AG20443 (cell line): Measurements from ENCODE around the gene MAP4K3.
"Not testable (repeated sequence)": the region's sequence is repeated elsewhere in the genome, so short reads cannot be mapped to it uniquely, and the experiment has no call there.

Experiments used
- DNase-seq: peaks from one replicate; pipeline ENCODE4 v3.0.0; 2012; ENCODE audit warnings: low spot score, mixed read lengths

The MAP4K3 gene

GRCh38 chr2:39408351-39409136 is 28.5 kb downstream of the MAP4K3 start:
- DNase-seq, result no peak

DNA sequence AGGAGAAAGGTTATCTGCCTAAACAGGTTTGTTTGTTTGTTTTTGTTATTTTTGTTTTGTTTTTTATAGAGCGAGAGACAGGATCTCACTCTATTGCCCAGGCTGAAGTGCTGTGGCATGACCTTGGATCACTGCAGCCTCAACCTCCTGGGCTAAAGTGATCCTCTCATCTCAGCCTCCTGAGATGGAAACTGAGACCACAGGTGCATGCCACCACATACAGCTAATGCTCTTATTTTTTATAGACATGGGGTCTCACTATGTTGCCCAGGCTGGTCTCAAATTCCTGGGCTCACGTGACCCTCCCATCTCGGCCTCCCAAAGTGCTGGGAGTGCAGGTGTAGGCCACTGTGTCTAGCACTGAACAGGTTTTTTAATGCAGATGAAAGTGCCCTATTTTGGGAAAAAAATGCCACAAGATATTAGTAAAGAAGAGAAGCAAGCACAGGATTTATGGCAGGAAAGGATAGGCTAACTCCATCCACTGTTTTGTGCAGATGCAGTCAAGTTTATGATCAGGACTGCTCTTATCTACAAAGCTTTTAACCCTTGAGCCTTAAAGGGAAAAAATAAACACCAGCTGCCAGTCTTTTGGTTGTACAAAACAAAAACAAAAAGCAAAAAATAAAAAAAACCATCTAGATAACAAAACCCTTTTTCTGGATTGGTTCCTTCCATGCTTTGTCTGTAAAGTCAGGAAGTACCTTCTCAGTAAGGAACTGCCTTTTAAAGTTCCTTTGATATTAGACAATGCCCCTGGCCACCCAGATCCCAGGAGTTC is 29.4 kb downstream of the MAP4K3 start:
- no peak for DNase-seq

DNA sequence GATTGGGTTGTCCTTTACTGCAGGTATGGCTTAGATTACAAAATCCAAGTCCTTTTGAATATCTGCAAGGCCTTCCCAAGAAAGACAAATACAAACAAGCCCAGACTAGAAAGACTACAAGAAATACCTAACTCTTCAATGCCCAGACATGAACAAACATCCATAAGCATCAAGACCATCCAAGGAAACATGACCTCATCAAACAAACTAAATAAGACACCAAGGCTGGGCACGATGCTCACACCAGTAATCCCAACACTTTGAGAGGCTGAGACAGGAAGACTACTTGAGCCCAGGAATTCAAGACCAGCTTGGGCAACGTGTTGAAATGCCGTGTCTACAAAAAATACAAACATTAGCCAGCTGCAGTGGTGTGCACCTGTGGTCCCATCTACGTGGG is 31.7 kb downstream of the MAP4K3 start:
- DNase-seq, result no peak

- no peak for DNase-seq
Observed at GRCh38 chr2:39403311-39403710, 33.8 kb downstream of the MAP4K3 start.

DNA sequence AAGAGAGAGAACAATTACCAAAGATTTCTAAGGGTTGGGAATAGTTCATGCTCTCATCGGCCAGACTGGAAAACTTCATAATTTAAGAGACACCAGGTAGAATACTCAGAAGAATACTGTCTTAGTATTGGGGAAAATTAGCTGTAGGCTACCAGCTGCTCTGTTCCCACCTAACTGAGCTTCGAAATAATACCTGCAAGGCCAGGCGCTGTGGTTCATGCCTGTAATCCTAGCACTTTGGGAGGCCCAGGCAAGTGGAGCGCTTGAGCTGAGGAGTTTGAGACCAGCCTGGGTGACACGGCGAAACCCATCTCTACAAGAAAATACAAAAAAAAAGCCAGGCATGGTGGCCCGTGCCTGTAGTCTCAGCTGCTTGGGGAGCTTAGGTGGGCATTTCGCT is 35.8 kb downstream of the MAP4K3 start:
- DNase-seq, result no peak

DNA sequence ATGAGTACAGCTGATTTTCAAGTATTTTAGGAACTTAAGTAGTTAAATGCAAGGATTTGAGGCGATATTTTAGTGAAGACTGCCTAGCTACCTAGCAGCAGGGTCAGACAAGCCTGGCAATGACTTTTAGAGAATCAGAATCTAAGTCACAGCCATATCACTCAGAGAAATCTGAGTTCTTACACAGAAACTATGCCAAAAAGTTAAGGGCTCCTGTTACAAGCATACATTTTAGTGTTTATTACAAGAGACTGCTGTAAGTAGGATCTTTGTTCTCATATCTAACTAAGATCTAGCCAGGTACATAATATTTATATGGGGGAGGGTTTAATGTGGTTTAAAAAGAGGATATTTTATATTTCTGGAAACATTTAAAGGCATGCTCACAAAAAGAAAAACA is 37.5 kb downstream of the MAP4K3 start:
- DNase-seq, result no peak

DNA sequence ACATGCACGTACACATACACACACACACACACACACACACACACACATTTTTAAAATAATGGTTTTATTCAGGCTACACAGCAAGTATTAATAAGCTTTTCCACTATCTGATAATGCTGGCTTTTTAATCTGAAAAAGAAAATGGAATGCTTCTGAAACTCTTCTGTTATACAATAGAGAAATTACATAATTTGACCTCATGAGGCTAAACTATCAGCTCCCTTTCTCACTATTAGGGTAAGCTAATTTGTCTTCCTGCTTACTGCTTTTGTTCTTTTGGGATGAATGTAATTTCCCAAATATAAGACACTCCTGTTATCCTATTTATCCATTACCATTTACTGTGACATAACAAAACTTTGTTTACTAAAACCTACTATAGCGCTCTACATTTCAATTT is 41.8 kb downstream of the MAP4K3 start:
- DNase-seq, result no peak

GRCh38 chr2:39394516-39394961 is 42.5 kb downstream of the MAP4K3 start:
- no peak for DNase-seq

DNA sequence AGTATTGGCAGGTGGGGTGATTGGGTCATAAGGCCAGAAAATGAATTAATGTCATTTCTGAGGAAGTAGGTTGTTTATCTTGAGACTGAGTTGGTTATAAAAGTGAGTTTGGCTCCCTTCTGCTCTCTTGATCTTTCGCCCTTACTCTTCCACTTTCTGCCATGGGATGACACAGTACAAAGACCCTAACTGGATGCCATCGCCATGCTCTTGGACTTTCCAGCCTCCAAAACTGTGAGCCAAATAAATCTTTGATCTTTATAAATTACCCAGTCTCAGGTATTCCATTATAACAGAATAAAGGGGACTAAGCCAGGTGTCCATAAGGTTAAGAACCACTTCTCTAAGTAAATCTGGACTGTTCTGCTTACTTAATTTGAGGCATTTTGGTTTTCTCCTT is 44.4 kb downstream of the MAP4K3 start:
- DNase-seq, result no peak

DNA sequence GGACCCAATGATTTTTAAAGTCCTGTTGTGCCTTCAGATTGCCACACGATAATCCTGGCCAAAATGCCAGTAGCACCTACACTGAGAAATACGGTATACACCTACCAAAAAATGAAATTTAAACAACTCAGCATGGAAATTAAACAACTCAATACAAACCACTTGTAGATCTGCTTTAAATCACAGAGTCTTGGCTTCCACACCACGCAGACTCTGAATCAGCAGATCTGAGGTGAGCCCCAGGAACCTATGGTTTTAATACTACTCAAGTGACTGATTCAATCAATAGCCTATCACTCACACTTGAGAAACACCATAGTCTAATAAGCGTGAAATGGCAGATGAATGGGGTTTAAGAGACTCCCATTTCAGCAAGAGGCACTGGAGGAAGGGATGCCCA is 46.9 kb downstream of the MAP4K3 start:
- no peak for DNase-seq

DNA sequence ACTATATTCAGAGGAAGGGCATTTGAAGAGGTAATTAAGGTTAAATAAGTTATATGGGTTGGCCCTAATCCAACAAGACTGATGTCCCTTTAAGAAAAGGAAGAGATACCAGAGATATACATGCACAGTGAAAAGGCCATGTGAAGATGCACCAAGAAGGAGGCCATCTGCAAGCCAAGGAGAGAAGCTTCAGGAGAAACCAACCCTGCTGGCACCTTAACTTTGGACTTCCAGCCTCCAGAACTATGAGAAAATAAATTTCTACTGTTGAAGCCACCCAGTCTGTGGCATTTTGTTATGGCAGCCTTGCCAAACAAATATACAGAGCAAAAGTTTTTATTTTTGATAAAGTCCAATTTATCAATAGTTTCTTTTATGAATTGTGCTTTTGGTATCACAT is 51.0 kb downstream of the MAP4K3 start:
- DNase-seq, result no peak

DNA sequence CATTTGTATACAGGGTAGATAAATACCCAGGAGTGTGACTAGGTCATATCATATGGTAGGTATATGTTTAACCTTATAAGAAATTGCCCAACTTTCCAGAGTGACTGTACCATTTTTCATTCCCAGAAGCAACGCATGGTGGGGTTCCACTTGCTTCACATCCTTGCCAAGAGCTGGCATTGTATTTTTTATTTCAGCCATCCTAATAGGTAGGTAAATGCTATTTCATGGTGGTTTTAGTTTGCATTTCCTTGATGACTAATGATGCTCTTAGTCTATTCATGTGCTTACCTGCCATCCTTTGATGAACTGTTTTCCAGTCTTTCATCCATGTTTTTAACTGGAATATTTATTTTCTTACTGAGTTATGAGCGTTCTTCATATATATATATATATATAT is 51.9 kb downstream of the MAP4K3 start:
- DNase-seq, result no peak

GRCh38 chr2:39384071-39384470 is 53.0 kb downstream of the MAP4K3 start:
- not testable (repeated sequence) for DNase-seq

DNA sequence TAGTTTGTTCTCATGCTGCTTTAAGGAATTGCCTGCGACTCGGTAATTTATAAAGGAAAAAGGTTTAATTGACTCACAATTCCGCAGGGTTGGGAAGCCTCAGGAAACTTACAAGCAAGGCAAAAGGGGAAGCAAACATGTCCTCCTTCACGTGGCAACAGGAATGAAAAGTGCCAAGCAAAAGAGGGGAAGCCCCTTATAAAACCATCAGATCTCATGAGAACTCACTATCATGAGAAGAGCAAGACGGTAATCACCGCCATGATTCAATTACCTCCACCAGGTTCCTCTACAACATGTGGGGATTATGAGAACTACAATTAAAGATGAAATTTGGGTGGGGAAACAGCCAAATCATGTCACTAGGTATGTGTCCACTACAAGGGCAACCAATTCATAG is 53.9 kb downstream of the MAP4K3 start:
- DNase-seq, result no peak

GRCh38 chr2:39381653-39382052 is 55.4 kb downstream of the MAP4K3 start:
- DNase-seq, result no peak

DNA sequence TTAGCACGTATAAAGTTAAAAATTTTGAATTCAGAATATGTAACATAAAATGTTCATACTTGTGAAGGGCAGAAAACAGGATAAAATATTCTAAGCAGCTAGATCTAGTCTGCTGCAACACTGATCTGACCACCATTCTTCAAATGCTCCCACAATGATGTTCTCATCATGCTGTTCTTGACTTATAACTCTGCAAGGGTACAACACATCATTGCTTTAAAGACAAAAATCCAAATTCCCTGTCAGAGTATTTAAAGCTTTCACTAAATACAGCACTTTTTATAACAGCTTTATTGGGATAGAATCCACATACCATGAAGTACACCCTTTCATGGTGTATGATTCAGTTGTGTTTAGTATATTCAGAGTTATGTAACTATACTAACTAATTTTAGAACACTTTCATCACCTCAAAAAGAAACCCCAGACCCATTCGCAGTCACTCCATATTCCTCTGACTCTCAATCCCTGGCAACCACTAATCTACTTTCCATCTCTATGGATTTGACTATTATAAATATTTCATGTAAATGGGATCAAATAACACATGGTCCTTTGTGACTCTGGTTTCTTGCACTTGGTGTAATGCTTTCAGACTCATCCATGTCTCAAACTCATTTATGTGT is 56.4 kb downstream of the MAP4K3 start:
- DNase-seq, result no peak

GRCh38 chr2:39379643-39380524 is 57.2 kb downstream of the MAP4K3 start:
- peak; percentile 35 for DNase-seq

DNA sequence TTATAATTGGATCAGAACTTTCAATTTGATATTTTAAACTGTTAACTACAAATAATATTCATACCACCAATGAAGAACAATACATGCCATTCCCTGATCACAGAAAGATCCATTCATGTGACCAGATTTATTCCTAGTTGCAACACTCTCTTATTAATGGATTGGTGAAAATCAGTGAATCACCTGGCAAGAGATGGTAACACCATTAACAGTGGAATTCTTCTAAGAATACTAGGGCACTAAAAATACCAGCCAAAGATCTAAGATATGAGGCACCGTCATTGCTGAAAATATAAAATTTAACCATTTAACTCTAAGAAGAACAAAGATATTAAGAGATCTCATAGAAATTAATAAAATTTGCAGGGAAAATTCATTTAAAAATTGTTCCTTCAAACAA is 58.1 kb downstream of the MAP4K3 start:
- no peak for DNase-seq

GRCh38 chr2:39377226-39377939 is 59.7 kb downstream of the MAP4K3 start:
- no peak for DNase-seq

GRCh38 chr2:39375917-39376316 is 61.2 kb downstream of the MAP4K3 start:
- no peak for DNase-seq

GRCh38 chr2:39373181-39373802 is 63.8 kb downstream of the MAP4K3 start:
- DNase-seq, result no peak
